Measurements from ENCODE around the gene SAMD4B. TPM values are rescaled to one million over a fixed set of nuclear protein-coding genes. Genes with fewer than 3 reads are reported as not detected.

Gene SAMD4B
- total and polyA plus RNA-seq, 9 of the 15 experiments (the other 6 are each of a cell fraction or from before 2014, with no cell fraction given): 3.4 to 90.5 (median 38.0) TPM

DNA sequence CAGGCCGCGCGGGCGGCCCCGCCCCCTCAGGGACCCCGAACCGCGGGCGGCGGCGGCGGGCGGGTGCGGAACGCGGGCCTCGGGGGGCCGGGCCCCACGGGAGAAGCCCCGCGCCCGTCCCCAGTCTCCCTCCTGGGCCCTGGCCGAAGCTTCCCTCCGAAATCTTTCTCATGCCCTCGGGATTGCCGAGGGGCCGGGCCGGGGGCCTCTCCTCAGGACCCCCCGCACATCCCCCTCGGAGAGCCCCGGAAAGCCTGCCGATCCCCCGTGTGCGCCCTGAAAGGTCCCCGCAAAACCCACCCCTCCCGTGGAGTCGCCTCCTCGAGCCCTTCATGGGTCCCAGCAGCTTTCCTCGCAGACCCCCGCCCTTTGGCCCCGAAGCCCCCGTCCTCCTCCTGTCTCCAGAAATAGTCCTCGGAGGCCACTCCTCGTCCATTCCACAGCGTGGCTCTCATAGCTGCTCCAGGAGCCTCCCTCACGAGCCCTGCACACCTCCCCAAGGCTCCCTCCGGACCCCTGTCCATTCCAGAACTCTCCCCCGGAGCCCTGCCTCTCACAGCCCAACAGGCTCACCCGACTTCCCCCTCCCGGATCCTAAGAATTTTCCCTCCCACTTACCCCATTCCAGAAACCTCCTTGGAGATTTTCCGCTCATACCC lies 555 bp downstream of the SAMD4B start:
- peaks cover 21% of the 10 kb centered on the region for H4K20me1 ChIP-seq (replicated peaks; ENCODE audit: control insufficient read depth, insufficient read depth, low read length)
- H2AFZ ChIP-seq (ENCODE audit: low read depth, low read length): no peak overlapping the region
- H3K27me3 ChIP-seq (ENCODE audit: control insufficient read depth in 2 of 2, insufficient read depth in 2 of 2, low read length in 2 of 2): no peaks in the 10 kb centered on the region
- peaks cover 23 to 25% of the 10 kb centered on the region in 2 experiments for H3K4me1 ChIP-seq (replicated peaks in 1 of 2; ENCODE audit: control insufficient read depth in 2 of 2, insufficient read depth in 2 of 2, low read length in 2 of 2)
- peaks cover 63% of the 10 kb centered on the region for H3K79me2 ChIP-seq (ENCODE audit: control insufficient read depth, insufficient read depth, low read length)
- peaks cover 6% of the 10 kb centered on the region for H3K9me1 ChIP-seq (ENCODE audit: control insufficient read depth, insufficient read depth, low read length)
- ChIA-PET CTCF (ENCODE audit: low intra/inter-chr PET ratio) (no interaction called here), POLR2A (interaction anchor here (0.7 to 2.1 kb wide), 11 partner anchors 9 to 93 kb away, joined by 3 to 8 read pairs (median 3); partner anchors contain the start of genes MED29, PAF1, RPS16 and ZFP36)
- peak overlapping the region; percentile 88 for H3K4me3 ChIP-seq
- H3K36me3 ChIP-seq (ENCODE audit: control insufficient read depth, insufficient read depth, low read length): peaks cover 37% of the 10 kb centered on the region; the same call in 2 of the 3 replicates
- ATAC-seq (no peak), DNase-seq (ENCODE audit: extremely low read depth in 1 of 4, low spot score in 3 of 4) (peak in 1 of 4 experiments; percentile 29), FAIRE-seq (no peak)
- peak overlapping the region; percentile 74 for H3K4me2 ChIP-seq (ENCODE audit: insufficient read depth, low read length)
- intact Hi-C loops (cut with micrococcal nuclease) (loop anchor here (2.0 kb wide), 1 partner anchor 68 kb away; no protein-coding TSS in a partner anchor), in situ Hi-C loops (cut with MboI) (no loop called here)
- peak overlapping the region; percentile 80 to 97 for H3K9ac ChIP-seq (ENCODE audit: insufficient read depth in 1 of 2, low read depth in 2 of 2, low read length in 2 of 2)
- 5% methylated on average over 10 of the region's 51 CpGs for WGBS (ENCODE audit: insufficient coverage, low coverage, missing lambda C conversion rate)
- no peaks in the 10 kb centered on the region for H3K9me3 ChIP-seq (replicated peaks; ENCODE audit: control insufficient read depth, insufficient read depth, low read depth, low read length)
- BruUV-seq (replicated peaks): no TSS peak
- peak overlapping the region; percentile 82 for H3K27ac ChIP-seq (ENCODE audit: extremely low read depth, low read depth, low read length)
- TF ChIP-seq CHD1 (IDR thresholded peaks at IDR 0.05; ENCODE audit: low read length) (peak; percentile 61), KDM4B (IDR thresholded peaks at IDR 0.05; ENCODE audit: borderline replicate concordance in 2 of 2, low read depth in 1 of 2) (no peak), DACH1 (IDR thresholded peaks at IDR 0.05; ENCODE audit: partially characterized antibody) (no peak), SMARCE1 (IDR thresholded peaks at IDR 0.05) (0 out of 2 replicates have a peak, but pooled peaks have one; percentile 8), KDM2B (CRISPR knock-in tag; IDR thresholded peaks at IDR 0.05) (no peak), TGIF2 (CRISPR knock-in tag; IDR thresholded peaks at IDR 0.05) (no peak), ZNF785 (CRISPR knock-in tag; IDR thresholded peaks at IDR 0.05) (no peak), MCM5 (IDR thresholded peaks at IDR 0.05; ENCODE audit: low read depth) (no peak), SRF (CRISPR knock-in tag; IDR thresholded peaks at IDR 0.05) (no peak), SUPT5H (IDR thresholded peaks at IDR 0.05) (no peak), CC2D1A (IDR thresholded peaks at IDR 0.05) (no peak), NEUROD1 (IDR thresholded peaks at IDR 0.05; ENCODE audit: borderline replicate concordance, low read depth, low read length, partially characterized antibody) (no peak), FOXJ2 (tag; IDR thresholded peaks at IDR 0.05) (no peak), SMARCA4 (IDR thresholded peaks at IDR 0.05) (no peak), ZBTB7A (IDR thresholded peaks at IDR 0.05; ENCODE audit: borderline replicate concordance, control insufficient read depth, low read depth, low read length) (peak; percentile 67; the same call in 1 of the 2 replicates)
- TF ChIP-seq, protein P1, sequence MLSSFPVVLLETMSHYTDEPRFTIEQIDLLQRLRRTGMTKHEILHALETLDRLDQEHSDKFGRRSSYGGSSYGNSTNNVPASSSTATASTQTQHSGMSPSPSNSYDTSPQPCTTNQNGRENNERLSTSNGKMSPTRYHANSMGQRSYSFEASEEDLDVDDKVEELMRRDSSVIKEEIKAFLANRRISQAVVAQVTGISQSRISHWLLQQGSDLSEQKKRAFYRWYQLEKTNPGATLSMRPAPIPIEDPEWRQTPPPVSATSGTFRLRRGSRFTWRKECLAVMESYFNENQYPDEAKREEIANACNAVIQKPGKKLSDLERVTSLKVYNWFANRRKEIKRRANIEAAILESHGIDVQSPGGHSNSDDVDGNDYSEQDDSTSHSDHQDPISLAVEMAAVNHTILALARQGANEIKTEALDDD (IDR thresholded peaks at IDR 0.05): no peak
- TF ChIP-seq, protein P2, sequence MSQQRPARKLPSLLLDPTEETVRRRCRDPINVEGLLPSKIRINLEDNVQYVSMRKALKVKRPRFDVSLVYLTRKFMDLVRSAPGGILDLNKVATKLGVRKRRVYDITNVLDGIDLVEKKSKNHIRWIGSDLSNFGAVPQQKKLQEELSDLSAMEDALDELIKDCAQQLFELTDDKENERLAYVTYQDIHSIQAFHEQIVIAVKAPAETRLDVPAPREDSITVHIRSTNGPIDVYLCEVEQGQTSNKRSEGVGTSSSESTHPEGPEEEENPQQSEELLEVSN (IDR thresholded peaks at IDR 0.05; ENCODE audit: borderline replicate concordance in 1 of 2, extremely low read depth in 1 of 2, insufficient read depth in 1 of 2, insufficient read length in 1 of 2, low read depth in 1 of 2, low read length in 1 of 2, poor library complexity in 1 of 2, severe bottlenecking in 1 of 2): peak in 1 of 2 experiments; percentile 15
- TF ChIP-seq, protein P3, sequence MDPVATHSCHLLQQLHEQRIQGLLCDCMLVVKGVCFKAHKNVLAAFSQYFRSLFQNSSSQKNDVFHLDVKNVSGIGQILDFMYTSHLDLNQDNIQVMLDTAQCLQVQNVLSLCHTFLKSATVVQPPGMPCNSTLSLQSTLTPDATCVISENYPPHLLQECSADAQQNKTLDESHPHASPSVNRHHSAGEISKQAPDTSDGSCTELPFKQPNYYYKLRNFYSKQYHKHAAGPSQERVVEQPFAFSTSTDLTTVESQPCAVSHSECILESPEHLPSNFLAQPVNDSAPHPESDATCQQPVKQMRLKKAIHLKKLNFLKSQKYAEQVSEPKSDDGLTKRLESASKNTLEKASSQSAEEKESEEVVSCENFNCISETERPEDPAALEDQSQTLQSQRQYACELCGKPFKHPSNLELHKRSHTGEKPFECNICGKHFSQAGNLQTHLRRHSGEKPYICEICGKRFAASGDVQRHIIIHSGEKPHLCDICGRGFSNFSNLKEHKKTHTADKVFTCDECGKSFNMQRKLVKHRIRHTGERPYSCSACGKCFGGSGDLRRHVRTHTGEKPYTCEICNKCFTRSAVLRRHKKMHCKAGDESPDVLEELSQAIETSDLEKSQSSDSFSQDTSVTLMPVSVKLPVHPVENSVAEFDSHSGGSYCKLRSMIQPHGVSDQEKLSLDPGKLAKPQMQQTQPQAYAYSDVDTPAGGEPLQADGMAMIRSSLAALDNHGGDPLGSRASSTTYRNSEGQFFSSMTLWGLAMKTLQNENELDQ (CRISPR knock-in tag; IDR thresholded peaks at IDR 0.05; ENCODE audit: borderline replicate concordance): no peak

All from K562 (cell line).